Liver (tissue), 9 donors: Measurements from ENCODE around the gene NUTM1. TPM values are rescaled to one million over a fixed set of nuclear protein-coding genes. Genes with fewer than 3 reads are reported as not detected.
"Not testable (repeated sequence)": the region's sequence is repeated elsewhere in the genome, so short reads cannot be mapped to it uniquely, and the experiment has no call there.

Experiments
- DNase-seq: peaks from one replicate; pipeline ENCODE4 v3.0.0-alpha.2; 2017; ENCODE audit warnings: low spot score
- H3K27ac ChIP-seq, 2 donors: one replicate each; pipeline ENCODE4 v1.7.0; 2013; ENCODE audit warnings: inconsistent platforms in 2 of 2, low read length in 2 of 2, control low read depth in 1 of 2, low read depth in 1 of 2, mild to moderate bottlenecking in 1 of 2
- H3K27me3 ChIP-seq, 4 donors: one replicate each; pipeline versions ENCODE4 v1.6.1 to v1.7.0; 2013; ENCODE audit warnings: low read length in 3 of 4, inconsistent platforms in 1 of 4, mild to moderate bottlenecking in 1 of 4, moderate library complexity in 1 of 4; ENCODE audit not compliant: control insufficient read depth in 4 of 4, insufficient read depth in 4 of 4
- H3K36me3 ChIP-seq, 4 donors: one replicate each; pipeline versions ENCODE4 v1.6.1 to v1.7.0; 2013; ENCODE audit warnings: low read length in 3 of 4, mild to moderate bottlenecking in 3 of 4, low read depth in 1 of 4, moderate library complexity in 1 of 4; ENCODE audit not compliant: control insufficient read depth in 4 of 4, insufficient read depth in 3 of 4
- H3K4me1 ChIP-seq, 4 donors: one replicate each; pipeline versions ENCODE4 v1.6.1 to v1.7.0; 2013; ENCODE audit warnings: low read length in 3 of 4, mild to moderate bottlenecking in 3 of 4, moderate library complexity in 1 of 4; ENCODE audit not compliant: control insufficient read depth in 4 of 4, insufficient read depth in 4 of 4
- H3K4me3 ChIP-seq, 3 donors: one replicate each; pipeline versions ENCODE4 v1.6.1 to v1.7.0; 2013; ENCODE audit warnings: low read length in 3 of 3, control low read depth in 1 of 3, low read depth in 1 of 3, mild to moderate bottlenecking in 1 of 3
- H3K9ac ChIP-seq, 2 donors: one replicate each; pipeline ENCODE4 v1.7.0; 2013; ENCODE audit warnings: low read length in 2 of 2, mild to moderate bottlenecking in 2 of 2, moderate library complexity in 2 of 2, control low read depth in 1 of 2, low read depth in 1 of 2
- H3K9me3 ChIP-seq, 4 donors: one replicate each; pipeline versions ENCODE4 v1.6.1 to v1.7.0; 2013; ENCODE audit warnings: low read length in 3 of 4; ENCODE audit not compliant: control insufficient read depth in 4 of 4
- FOXA1 ChIP-seq: IDR thresholded peaks from 2 replicates; pipeline ENCODE4 v1.6.1; 2016; ENCODE audit warnings: antibody characterized with exemption
- FOXA2 ChIP-seq: IDR thresholded peaks from 2 replicates; pipeline ENCODE4 v1.6.1; 2016; ENCODE audit warnings: antibody characterized with exemption
- HNF4A ChIP-seq, 2 donors: conservative IDR thresholded peaks; 2 replicates each; pipeline ENCODE4 v1.6.1; 2016; ENCODE audit warnings: antibody characterized with exemption in 2 of 2, mild to moderate bottlenecking in 2 of 2
- JUND ChIP-seq, 2 donors: IDR thresholded peaks; 2 replicates each; pipeline ENCODE4 v1.6.1; 2016; ENCODE audit warnings: antibody characterized with exemption in 2 of 2
- MAX ChIP-seq: IDR thresholded peaks from 2 replicates; pipeline ENCODE4 v1.6.1; 2016; ENCODE audit warnings: antibody characterized with exemption
- NR2F2 ChIP-seq: IDR thresholded peaks from 2 replicates; pipeline ENCODE4 v1.6.1; 2016; ENCODE audit warnings: antibody characterized with exemption
- REST ChIP-seq: IDR thresholded peaks from 2 replicates; pipeline ENCODE4 v1.6.1; 2016; ENCODE audit warnings: antibody characterized with exemption, mild to moderate bottlenecking
- YY1 ChIP-seq: IDR thresholded peaks from 2 replicates; pipeline ENCODE4 v1.6.1; 2016; ENCODE audit warnings: antibody characterized with exemption, mild to moderate bottlenecking
- ZBTB33 ChIP-seq: IDR thresholded peaks from 2 replicates; pipeline ENCODE4 v1.6.1; 2016; ENCODE audit warnings: antibody characterized with exemption
- WGBS: extraction: QIAGEN DNeasy Blood & Tissue Kit; methylation state at CpG from one replicate; pipeline ENCODE4 v1.1.7; 2013; 5-methylcytosine and 5-hydroxymethylcytosine counted together
- polyA plus RNA-seq, 2 donors: library from polyadenylated mRNA; stranded (reverse) in 1 of 2; unstranded in 1 of 2; fragments of 200-250 nt in 1 of 2; fragments of >200 nt in 1 of 2; fragmentation: Nextera tagmentation in 1 of 2; extraction: Ambion mirVana in 1 of 2; gene quantifications; one replicate each; pipeline versions ENCODE4 v1.2.1 to v1.2.3, GENCODE V29; 2013 to 2015
- total RNA-seq, 2 donors: library from RNA; depleted of rRNA; stranded (reverse); fragments of >200 nt; gene quantifications; one replicate each; pipeline ENCODE4 v1.2.3, GENCODE V29; 2014
- donor health status: healthy.
- donor health status: healthy.
- donor health status: healthy.
- donor health status: healthy.
- donor health status: healthy.

Gene NUTM1
- total and polyA plus RNA-seq, 4 donors, result not detected

GRCh38 chr15:34376856-34377255 is 33.7 kb downstream of the NUTM1 start:
- H3K36me3 ChIP-seq, result no peaks in the 10 kb centered on the region
- H3K9ac ChIP-seq, result no peak overlapping the region
- no peak overlapping the region for H3K4me3 ChIP-seq
- no peaks in the 10 kb centered on the region for H3K27me3 ChIP-seq
- H3K27ac ChIP-seq, result no peak overlapping the region
- H3K9me3 ChIP-seq, result no peaks in the 10 kb centered on the region
- TF ChIP-seq HNF4A (conservative IDR thresholded peaks at IDR 0.05), result no peak
- no peak for TF ChIP-seq FOXA2
- TF ChIP-seq YY1, result no peak
- TF ChIP-seq JUND (IDR thresholded peaks at IDR 0.05), result no peak
- no peak for TF ChIP-seq MAX
- TF ChIP-seq FOXA1, result no peak
- TF ChIP-seq ZBTB33, result no peak
- TF ChIP-seq REST, result no peak
- TF ChIP-seq NR2F2, result no peak
- 96% methylated on average over 2 of the region's 2 CpGs for WGBS
- no peaks in the 10 kb centered on the region for H3K4me1 ChIP-seq
- no peak for DNase-seq

GRCh38 chr15:34380491-34380890 is 37.4 kb downstream of the NUTM1 start:
- 83% methylated on average over 4 of the region's 4 CpGs for WGBS
- H3K27ac ChIP-seq, DNase-seq, H3K36me3 ChIP-seq, H3K4me1 ChIP-seq, H3K9ac ChIP-seq, H3K27me3 ChIP-seq, H3K9me3 ChIP-seq, H3K4me3 ChIP-seq: not testable (repeated sequence)

- not testable (repeated sequence) for H3K36me3 ChIP-seq, H3K4me1 ChIP-seq, DNase-seq, H3K9me3 ChIP-seq, H3K27ac ChIP-seq, H3K27me3 ChIP-seq, H3K9ac ChIP-seq, H3K4me3 ChIP-seq
- WGBS, result no CpG with 5 or more reads among the region's 19 CpGs
Observed at GRCh38 chr15:34381829-34382521, 38.9 kb downstream of the NUTM1 start.

GRCh38 chr15:34389594-34390086 is 46.5 kb downstream of the NUTM1 start:
- no CpG with 5 or more reads among the region's 16 CpGs for WGBS
- not testable (repeated sequence) for H3K27ac ChIP-seq, DNase-seq, H3K4me3 ChIP-seq, H3K36me3 ChIP-seq, H3K9me3 ChIP-seq, H3K4me1 ChIP-seq, H3K9ac ChIP-seq, H3K27me3 ChIP-seq

- not testable (repeated sequence) for H3K36me3 ChIP-seq, H3K4me3 ChIP-seq, H3K9me3 ChIP-seq, DNase-seq, H3K9ac ChIP-seq, H3K4me1 ChIP-seq, H3K27ac ChIP-seq, H3K27me3 ChIP-seq
- WGBS, result 83% methylated on average over 2 of the region's 2 CpGs
Observed at GRCh38 chr15:34392981-34393380, 49.9 kb downstream of the NUTM1 start.
